Measurements from ENCODE around the gene BRF1.

The BRF1 gene

DNA sequence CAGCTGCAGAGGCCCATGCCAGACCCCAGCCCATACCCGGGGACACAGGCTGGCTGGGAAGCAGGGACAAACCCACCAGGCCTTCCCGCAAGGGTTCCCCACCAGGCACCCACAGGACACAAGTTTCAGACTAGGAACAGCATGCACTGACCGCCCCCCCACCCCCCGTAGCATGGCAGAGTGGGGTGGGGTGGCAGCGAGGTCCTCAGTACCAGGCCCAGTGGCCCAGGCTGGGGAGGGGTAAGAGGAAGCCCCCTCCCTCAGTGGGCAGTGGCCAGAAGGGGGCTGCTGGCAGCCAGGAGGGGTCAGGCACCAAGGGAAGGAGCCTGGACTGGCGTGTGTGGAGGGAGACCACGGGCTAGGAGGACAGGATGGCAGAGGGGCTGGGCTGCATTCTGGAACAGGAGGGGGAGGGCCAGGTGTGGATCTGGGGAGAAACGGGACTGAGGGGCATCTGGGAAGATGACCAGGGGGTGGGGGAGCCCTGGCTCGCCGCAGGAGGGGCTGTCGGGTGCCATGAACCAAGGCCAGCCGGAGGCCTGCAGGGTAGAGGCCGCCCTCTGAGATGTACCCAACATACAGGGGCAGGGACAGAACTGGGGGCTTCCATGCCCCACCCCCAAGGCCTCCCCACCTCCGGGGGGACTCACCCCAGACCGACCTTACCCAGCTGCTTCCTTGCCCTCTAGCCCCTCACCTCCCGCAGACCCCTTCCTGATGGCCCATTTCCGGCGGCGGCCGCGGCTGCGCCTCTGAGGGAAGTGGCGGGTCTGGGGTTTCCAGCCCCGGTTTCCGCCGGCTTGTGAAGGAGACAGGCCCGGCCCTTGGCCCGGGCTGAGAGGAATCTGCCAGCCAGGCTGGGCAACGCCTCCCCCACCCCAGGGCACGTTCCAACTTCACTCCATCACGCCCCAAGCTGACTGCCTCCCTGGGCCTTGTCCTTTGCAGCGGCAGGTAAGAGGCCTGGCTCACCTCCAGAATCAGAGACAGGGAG lies 126.6 kb downstream of the BRF1 start:
- DNase-seq (ENCODE audit: low spot score) = no peak

DNA sequence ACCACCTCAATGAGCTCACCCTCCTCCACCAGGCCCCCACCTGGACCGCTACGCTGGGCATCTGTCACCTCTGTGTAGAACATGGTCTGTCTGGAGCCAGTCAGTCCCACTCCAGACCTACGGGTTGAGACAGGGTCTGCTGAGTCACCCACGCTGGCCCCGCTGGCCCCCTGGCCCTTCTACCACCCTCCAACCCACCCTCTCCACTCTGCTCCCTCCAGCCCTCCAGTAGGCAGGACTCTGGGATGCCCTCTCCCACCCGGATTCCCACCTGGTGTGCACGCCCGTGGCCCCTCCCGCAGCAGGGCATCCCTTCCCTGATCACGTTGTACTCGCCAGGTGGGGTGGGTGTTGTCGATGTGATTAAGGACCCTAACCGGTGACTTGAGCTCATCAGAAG lies 127.7 kb downstream of the BRF1 start:
- DNase-seq (ENCODE audit: low spot score) = no peak

DNA sequence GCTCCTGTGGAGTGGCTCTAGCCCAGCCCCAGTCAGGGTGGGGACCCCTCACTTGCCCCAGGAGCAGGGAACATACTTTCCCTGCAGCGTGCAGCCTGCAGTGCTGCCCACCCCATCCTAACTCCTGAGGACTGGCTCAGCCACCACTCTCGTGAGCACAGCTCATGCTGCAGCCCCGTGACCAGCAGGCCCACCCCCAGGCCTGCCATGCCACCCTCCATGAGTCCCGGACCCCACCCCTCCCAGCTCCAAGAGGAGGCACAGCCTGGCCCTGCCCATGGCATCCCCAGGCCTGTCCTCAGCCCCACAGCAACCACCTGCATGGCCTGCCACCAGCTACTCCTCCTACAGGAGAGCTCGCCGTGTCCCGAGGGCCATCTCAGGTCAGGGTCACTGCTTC lies 128.3 kb downstream of the BRF1 start:
- DNase-seq (ENCODE audit: low spot score) = no peak

DNA sequence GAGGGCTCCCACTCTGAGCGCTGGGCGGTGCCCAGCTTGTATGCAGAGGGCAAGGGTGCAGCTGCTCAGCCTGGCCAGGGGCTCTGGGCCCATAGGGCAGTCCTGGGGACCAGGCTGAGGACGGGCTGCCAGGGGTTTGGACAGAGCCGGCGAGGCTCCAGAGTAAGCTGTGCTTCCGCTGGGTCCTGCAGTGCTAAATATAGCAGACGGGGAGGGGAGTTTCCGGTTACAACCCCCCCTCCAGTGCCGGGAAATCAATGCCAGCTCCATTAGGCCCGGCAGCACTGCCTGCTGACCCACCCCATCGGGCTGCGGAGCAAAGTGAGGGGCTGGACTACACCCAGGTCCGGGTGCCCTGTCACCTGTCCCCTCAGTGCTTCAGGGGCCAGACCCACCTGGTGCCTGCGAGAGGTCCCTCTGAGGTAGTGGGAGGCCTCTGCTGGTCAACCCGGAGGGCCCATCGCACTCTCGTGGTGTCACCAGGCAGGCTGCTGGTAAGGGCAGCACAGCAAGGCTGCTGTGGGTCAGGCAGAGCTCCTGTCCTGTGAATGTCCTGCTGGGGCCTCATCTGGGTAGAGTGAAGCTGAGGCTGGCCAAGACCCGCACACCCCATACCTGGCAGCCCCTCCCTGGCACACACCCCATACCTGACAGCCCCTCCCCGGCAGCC lies 129.7 kb downstream of the BRF1 start:
- DNase-seq (ENCODE audit: low spot score) = no peak

DNA sequence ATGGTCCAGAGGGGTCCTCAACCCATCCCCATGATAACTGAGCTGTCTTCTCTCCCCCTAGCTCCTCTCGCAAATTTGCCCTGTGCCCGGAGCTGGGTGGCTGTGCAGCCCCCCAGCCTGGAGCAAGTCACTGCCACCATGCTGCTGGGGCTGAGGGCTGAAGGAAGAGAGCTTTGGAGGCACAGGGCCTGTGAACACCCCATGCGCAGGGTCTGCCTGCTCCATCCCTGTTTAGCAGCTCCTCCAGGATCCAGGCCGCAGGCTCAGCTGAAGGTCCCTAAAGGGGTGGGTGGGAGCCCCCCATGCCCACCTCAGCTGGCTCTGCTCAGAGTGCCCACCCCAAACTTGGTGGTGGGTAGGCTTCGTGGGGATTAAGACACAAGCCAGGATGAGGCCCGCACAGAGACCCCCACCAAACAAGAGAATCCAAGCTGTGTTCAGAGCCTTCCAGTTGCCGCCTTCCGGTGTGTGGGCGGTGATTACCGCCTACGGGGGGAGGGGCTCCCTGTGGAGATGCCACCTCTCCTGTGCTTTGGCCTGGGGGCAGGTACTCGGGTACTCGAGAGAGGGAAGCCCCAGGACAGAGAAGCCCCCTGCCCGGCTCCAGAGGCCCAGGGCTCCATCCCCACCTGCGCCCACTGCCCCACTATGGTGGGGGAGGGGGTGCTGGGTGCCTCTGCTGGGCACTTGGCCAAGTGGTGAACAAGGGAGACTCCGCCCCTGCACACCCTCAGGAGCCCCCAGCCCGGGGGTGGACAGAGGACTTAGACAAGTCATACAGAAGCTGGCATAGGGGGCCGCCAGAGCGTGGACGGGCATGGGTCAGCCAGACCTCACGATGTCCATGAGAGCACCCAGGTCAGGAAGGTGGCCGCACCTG lies 130.8 kb downstream of the BRF1 start:
- DNase-seq (ENCODE audit: low spot score) = no peak

DNA sequence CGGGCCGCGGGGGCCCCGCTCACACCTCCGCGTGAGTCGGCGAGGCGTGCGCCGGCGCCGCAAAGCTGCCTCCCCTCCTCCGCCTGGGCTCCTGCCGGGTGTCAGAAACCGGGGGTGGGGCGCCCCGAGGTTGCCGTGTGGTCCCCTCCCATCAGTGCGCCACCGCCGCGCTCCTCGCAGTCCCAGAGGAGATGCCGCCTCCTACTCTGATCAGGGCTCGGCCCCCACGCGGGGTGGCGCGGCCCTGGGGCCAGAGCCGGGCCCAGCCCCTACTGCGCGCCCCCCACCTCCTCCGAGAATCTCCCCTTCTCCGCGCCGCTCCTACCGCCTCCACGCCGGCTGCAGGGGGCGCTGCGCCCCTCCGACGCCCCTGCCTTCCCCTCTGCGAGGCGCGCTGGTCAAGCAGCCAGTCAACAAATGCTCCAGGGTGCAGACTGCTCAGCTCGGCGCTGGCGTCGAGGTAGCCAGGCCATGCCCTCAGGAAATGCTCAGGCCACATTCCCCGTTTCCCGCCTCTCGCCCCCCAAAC lies 131.8 kb downstream of the BRF1 start:
- peak; percentile 24 for DNase-seq (ENCODE audit: low spot score)

DNA sequence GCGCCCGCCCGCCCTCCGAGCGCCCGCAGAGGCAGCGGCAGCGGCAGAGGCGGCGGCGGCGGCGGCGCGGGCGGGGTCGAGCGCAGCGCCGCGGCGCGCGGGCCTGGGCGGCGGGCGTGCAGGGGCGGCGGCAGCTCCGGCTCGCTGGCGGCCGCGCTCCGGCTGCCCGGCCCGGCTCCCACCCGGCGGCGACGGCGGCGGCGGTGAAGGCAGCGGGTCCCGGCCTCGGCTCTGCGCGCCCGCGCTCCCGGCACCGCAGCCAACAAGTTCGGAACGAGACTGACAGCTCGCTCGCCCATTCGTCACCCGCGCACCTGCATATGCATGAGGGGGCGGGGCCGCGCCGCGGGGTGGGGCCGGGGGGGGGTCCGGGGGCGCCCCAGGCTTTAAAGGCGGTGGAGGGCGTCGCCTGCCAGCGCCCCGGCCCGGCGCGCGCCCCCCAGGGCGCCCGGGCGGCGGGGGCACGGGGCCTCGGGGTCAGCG lies 132.3 kb downstream of the BRF1 start, which contains the start of gene JAG2:
JAG2 (minus strand) TSS at position 281 of the 483 bp plus-strand sequence. CDS start 356 bp downstream, outside the sequence.
- DNase-seq (ENCODE audit: low spot score) = peak; percentile 63

DNA sequence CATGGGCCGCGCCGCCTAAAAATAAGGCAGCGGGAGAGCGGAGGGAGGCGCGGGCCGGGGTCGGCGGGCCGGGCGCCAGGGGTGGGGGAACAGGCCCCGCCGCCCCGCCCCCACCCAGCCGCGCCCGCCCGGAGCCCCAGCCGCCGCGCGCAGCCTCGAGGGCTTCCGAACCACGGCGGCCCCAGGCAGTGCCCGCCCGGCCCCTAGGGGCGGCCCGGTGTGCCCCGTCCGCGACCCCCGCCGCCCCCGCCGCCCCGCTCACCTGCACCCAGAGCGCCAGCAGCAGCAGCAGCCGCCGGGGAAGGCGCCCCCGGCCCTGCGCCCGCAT lies 132.7 kb downstream of the BRF1 start:
- DNase-seq (ENCODE audit: low spot score) = no peak

DNA sequence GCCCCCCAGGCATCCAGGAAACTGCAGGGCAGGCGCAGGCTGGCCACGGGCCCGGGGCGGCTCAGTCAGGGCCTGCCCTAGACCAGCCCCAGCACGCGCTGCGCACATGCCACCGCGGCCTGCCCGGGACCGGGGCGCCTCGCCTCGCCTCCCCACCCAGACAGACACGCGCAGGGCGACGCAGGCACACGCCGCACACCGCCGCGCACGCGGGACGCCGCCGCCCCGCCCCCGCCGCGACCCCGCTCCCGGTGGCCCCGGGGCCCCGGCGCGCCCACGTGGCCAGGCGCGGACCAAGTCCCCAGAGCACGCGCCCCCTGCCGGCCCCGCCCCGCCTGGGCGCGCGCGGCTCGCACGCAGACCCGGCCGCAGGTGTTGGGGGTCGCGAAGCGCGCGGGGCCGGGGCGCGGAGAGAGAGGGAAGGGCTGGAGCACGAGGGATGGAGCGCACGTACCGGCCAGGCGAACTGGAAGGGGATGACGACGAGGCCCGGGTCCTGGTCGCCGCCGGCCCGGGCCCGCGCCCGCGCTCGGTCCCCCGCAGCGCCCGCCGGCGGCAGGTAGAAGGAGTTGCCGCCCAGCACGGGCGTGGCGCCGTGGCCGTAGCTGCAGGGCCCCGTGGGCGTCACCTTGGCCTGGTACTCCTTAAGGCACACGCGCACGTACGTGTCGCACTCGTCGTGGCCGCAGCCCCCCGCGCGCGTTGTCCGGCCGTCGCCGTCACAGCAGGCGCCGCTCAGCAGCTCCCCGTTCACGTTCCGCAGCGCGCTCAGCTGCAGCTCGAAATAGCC lies 133.3 kb downstream of the BRF1 start:
- DNase-seq (ENCODE audit: low spot score) = peak; percentile 58

DNA sequence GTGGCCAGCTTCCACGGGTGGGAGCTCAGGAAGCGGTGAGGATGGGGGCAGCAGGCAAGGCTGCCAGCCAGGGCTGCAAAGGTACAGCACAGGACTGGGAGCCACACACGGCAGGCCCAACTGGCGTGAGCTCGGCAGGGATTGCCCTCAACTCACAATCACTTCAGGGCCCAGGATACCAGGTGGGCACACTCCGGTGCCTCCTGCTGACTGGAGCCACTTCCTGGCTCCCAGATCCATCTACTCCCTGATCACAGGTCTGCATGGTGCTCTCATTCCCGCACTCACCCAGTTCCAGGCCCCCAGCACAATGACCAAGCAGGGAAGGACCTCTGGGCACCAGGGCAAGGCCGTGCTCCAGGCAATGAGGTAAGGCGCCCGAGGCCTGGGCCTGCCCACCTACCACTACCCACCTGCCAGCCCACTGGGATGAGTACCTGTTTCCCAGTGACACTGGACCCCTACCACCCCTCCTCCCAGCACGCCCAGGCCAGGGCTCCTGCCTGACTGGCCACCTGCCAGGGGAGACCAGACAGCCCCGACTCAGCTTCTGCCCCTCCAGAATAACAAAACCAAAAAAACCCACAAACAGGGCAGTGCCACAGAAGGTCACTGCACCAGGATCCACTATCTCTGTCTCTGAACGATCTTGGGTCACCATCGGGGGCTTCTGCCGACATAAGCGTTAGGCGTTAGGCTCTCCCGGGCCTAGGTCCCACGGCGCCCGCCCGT lies 134.1 kb downstream of the BRF1 start:
- DNase-seq (ENCODE audit: low spot score) = no peak

DNA sequence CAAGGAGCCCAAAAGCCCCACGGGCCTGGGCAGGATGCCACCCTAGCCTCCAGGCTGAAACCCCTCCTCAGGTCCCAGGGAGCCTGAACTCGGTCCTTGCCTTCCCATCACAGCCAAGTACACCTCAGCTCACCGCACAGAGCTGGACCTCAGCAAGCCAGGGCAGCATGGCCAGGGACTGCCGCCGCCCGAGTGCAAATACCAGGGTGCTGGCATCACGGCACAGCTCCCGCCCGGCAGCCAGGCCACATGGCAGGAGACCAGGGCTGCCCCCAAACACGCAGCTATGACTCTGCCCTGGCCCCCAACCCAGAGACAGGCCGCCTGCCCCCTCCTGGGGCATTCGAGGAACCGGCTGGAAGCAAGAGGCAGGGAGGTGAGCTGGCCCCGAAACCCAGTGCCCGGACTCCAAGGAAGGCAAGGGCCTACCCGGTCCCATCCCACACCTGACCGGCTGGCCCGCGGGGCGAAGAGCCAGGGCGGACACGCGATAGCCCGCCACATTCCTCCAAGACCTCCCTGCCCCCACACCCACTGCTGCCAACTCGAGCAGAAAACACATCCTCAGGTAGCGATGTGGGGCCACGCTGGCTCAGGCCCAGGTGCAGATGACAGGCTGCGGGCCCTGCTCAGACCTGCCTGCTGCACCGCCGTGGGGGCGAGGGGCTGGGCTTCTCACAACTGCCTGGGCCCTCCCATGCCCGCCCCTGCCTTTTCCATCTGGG lies 134.9 kb downstream of the BRF1 start:
- no peak for DNase-seq (ENCODE audit: low spot score)

DNA sequence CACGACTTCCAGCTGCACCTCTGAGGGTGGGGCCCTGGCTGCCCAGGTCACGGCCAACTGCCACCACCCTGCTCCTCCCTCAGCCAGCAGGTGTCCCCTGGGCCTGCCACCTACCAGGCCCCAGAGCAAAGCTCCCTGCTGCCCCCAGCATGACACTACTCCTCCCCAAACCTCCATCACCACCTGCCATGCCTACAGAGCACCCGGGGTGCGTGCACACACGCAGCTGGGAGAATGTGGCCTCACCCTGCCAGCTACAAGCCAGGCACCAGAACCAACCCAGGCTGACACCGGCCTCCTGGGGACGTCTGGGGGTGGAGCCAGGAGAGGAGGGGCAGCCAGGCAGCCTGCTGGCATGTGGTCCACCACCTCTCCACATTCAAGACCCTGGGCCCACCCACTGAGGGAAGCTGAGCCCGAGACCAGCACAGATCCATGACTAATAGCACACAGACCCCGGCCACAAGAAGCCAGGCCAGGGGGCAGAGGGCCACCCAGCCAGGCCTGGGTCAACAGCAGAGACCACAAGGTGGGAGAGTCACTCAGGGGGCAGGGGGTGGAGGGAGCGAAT lies 135.6 kb downstream of the BRF1 start:
- no peak for DNase-seq (ENCODE audit: low spot score)

DNA sequence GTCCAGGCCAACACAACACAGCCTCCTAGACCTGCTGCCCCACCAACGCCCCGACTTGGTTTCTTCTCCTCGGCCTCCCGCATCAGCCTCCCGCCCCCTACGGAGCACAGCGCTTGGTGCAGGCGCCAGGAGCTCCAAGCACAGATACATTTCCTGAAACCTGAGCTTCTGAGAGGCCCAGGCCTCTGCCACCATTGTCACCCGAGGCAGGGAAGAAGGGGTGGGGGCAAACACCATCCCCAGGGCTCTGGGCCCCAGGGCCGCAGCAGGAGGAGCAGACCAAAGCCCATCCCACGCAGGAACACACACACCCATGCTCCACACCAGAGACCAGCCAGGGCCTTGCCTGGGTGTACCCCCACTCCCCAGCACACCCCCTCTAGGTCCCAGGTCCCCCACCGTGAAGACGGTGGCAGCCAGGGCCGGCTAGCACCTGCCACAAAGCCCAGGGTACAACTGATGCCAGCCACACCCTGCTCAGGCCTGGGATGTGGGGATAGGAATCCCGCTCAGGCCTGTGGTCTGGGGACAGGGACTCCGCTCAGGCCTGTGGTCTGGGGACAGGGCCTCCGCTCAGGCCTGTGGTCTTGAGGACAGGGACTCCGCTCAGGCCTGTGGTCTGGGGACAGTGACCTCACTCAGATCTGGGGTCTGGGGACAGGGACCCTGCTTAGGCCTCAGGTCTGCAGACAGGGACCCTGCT lies 137.6 kb downstream of the BRF1 start:
- DNase-seq (ENCODE audit: low spot score) = no peak

DNA sequence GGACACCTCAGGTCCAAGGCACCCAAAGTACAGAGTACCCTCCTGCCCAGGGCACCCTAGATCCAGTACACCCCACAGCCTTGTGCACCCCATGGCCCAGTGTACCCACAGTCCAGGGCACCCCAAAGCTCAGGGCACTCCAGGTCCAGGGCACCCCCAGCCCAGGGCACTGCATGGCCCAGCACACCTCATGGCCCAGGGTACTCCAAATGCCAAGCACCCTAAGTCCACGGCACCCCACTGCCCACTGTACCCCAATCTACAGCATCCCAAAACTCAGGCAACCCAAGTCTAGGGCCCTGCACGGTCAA lies 138.2 kb downstream of the BRF1 start:
- DNase-seq (ENCODE audit: low spot score) = no peak

DNA sequence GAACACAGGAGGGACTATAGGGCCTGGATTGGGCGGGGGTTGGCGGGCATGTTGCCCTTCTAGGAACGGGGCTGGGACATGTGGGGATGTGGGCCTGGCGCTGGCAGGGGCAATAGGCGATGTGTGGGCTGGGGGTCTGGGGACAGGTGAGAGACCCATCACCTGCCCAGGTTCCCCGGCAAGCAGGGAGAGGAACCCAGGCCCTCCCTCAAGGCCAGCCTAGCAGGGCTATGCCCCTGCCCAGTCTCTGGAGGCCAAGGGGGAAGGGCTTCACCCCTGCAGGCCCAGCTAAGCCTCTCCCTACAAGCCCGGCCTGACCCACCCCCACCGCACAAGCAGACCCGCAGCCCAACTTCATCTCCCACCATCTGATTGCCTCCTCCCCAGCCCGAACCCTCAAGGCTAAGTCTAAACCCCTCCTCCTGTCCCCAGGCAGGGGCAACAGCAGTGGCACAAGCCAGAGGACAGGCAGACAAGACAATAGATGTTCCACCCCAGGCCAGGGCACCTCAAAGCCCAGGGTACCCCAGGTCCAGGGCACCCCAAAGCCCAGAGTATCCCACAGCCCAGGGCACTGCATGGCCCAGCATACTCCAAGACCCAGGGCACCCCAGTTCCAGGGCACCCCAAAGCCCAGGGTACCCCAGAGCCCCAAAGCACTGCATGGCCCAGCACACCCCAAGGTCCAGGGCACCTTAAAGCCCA lies 138.7 kb downstream of the BRF1 start:
- DNase-seq (ENCODE audit: low spot score) = no peak

DNA sequence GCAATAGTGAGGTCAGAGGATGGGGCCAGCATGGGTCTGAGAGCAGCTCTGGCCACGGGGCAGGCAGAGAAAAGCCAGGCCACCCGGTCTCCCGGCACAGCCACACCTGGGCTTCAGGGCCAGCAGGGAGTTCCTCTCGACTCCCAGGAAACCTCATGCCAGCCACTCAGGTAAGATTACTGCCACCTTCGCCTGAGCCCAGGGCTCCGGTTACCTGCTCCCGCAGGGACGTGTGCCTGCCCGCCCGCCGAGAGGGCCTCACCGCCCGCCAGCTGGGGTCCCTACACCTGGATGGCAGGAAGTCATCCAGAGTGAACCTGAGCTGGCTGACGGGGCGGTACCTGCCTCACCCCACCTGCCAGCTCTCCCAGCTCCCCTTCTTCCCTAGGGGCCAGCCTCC lies 139.5 kb downstream of the BRF1 start:
- DNase-seq (ENCODE audit: low spot score) = no peak

DNA sequence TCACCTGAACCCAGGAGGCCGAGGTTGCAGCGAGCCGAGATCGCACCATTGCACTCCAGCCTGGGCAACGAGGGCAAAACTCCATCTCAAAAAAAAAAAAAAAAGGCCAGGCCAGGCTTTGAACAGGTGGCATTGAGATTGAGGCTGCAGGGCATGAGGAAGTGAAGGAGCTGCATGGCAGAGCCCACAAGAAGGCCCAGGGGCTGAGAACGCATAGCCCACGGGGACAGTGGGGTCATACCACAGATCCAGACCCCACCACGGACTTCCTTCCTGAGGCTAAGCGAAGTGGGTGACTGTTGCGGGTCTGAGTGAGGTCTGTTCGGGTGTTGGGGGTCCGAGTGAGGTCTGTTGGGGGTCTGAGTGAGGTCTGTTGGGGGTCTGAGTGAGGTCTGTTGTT lies 140.0 kb downstream of the BRF1 start:
- DNase-seq (ENCODE audit: low spot score) = no peak

DNA sequence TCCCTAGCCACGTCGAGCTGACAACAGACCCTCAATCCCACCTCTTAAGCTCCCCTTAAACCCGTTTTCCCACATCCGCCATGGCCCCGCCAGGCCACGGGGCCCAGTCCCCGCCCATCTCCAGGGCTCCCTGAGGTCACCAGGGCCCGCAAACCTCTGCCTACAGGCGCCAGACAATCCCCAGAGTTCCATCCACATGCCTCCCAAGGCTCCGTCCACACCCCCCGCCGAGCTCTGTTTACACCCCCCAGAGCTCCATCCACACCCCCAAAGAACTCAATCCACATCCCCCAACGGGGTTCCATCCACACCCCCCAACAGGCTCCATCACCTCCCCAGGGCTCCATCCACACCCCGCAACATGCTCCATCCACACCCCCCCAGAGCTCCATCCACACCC lies 141.5 kb downstream of the BRF1 start:
- DNase-seq (ENCODE audit: low spot score) = no peak
